ENCODE measurements around the gene CYP26C1.
A peak's percentile ranks its signal among the peaks of the same experiment; 100 is the strongest.
"Not testable (repeated sequence)": the region's sequence is repeated elsewhere in the genome, so short reads cannot be mapped to it uniquely, and the experiment has no call there.

CYP26C1 gene

DNA sequence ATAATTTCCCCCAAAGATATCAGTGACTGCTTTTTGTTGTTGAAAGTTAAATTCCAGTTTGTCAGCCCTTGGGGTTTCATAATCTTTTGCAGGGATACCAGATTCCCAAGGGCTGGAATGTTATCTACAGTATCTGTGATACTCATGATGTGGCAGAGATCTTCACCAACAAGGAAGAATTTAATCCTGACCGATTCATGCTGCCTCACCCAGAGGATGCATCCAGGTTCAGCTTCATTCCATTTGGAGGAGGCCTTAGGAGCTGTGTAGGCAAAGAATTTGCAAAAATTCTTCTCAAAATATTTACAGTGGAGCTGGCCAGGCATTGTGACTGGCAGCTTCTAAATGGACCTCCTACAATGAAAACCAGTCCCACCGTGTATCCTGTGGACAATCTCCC, 16.3 kb downstream of the CYP26C1 start:
- no peak for DNase-seq (ENCODE audit: low read depth in 1 of 2, low spot score in 1 of 2)

GRCh38 chr10:93077860-93078337, 17.3 kb downstream of the CYP26C1 start:
- DNase-seq (ENCODE audit: low read depth in 1 of 2, low spot score in 1 of 2) = no peak

DNA sequence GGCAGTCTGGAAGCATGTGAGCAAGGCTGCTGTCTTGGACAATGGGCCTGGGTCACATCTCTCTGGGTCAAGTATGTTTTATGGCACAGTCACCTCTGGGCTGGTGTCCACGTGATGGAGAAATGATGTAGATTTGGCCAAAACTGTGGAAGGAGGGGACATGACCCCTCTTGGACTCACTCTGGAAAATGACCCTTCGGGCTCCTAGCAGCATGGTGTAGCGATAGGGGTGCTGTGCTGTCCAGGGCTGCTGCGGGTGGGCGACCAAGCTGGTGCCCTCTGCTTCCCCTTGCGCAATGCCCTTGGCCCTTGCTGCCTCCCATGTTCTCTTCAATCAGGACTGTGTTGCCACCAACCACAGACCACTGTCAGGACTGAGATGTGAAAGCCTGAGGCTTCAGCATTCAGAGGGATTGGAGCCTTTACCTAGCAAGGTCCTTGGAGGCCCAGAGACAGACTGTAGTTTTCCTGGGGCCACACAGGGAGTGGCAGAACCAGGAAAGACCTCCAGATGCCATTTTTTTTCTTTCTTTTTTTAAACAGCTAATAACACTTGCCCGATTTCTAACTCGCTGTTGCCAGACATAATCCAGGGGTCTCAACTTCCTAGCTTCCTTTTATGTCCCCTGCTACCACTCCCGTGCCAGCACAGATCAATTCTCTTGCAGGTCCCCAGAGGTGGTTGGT, 19.2 kb downstream of the CYP26C1 start:
- DNase-seq (ENCODE audit: low read depth in 1 of 2, low spot score in 1 of 2) = no peak

- peak in 1 of 2 donors; percentile 33 for DNase-seq (ENCODE audit: low read depth in 1 of 2, low spot score in 1 of 2)
These were observed 19.9 kb downstream of the CYP26C1 start for GRCh38 chr10:93080350-93081046.

- no peak for DNase-seq (ENCODE audit: low read depth in 1 of 2, low spot score in 1 of 2)
These were observed 20.7 kb downstream of the CYP26C1 start for GRCh38 chr10:93081318-93081717.

DNA sequence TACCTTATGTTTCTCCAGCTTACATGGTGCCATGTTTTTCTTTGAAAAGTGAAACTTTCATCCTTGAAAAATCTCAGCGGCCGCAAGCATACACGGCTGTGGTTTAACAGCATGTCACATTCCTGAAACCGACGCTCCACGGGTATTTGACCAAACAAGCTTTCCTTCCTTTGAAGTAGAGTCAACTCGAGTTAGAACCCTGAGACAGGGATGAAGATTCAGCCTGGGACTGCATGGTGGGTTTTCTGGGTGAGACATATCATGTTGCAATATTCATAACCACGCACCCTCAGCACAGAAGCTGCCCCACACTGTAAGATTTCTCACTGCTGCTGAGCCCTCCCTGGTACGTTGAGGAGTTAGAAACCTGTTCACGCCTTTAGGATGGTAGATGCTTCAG, 21.2 kb downstream of the CYP26C1 start:
- no peak for DNase-seq (ENCODE audit: low read depth in 1 of 2, low spot score in 1 of 2)

DNA sequence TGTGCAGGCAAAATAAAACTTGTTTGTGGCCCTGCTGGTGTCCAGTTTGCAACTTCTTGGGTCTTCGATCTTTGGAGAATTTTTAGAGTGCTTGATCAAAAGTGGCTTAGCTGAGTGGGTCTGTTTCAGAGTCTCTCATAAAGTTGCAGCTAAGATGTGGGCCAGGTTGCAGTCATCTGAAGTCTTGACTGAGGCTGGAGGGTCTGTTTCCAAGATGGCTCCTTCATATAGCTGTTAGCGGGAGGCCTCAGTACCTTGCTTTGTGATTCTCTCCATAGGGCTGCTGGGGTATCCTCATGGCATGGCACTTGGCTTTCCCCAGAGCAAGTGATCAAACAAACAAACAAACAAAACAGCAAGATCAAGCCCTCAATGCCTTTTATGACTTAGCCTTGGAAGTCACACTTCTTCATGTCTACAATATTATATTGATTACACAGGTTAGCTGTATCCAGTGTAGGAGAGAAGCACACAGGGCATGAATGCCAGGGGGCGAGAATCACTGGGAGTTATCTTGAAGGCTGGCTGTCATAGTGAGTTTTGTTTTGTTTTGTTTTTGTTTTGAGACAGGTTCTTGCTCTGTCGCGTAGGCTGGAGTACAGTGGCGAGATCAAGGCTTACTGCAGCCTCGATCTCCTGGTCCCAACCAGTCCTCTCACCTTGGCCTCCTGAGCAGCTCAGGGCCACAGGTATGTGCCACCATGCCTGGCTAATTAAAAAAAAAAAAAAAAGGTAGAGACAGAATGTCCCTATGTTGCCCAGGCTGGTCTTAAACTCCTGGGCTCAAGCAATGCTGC, 23.3 kb downstream of the CYP26C1 start:
- no peak for DNase-seq (ENCODE audit: low read depth in 1 of 2, low spot score in 1 of 2)

DNA sequence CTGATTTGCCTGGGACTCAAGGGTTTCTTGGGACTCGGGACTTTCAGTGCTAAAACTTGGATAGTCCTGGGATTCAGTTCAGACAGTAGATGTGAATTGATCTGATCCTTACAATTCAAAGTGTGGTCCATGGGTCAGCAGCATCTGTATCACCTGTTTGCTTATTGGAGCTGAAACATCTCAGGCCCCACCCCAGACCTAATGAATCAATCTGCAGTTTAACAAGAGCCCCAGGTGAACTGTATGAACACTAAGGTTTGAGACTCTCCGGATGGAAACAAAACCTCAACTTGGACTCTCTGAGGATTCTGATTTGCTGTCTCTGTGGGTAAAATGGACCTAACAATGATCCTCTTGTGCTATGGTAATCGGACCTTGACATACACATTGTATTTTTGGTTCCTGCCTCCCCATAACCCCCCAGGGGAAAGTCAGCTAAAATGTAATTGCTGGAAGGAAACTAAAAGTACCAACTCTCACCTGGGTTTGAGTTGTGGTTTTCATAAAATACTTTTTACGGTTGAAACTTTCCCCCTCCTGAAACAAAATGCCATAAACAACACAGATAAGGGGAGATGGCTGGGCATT, 24.8 kb downstream of the CYP26C1 start:
- no peak for DNase-seq (ENCODE audit: low read depth in 1 of 2, low spot score in 1 of 2)

DNA sequence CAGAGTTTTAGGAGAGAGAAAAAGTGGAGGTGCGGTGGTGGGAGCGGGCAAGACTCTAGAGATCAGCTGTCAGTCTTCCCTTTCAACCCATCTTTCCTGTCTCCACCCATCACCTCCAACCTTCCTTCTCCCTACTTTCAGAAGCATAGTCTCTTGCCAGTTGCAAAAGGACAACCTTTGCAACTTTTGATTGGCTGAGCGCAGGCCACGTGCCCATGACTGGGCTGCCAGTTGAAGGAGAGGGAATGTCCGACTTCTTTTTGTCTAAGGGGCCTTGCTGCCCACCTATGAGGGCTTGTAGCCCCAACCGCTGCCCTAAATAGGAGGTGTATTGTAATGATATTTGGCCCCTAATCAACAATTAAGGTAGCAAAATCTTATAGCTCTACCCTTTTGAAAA, 25.7 kb downstream of the CYP26C1 start:
- DNase-seq (ENCODE audit: low read depth in 1 of 2, low spot score in 1 of 2) = no peak

DNA sequence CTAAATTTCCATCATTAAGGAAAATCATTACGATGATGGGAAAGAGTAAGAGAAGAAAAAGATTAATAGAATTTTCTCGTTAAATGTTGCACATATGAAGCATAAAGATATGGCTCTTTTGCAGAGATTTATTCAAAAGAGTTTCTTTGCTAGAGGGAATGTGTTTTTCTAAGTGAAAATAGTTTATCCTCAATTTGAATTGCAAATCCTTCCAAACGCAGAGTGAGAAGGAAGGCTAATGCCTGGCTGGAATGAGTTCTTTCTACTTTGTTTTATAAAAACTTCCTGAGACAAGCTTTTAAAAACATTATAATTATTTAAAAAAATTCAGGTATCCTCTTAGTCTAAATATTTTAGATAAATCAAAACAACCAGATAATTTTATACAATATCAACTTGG, 27.2 kb downstream of the CYP26C1 start:
- DNase-seq (ENCODE audit: low read depth in 1 of 2, low spot score in 1 of 2) = no peak

DNA sequence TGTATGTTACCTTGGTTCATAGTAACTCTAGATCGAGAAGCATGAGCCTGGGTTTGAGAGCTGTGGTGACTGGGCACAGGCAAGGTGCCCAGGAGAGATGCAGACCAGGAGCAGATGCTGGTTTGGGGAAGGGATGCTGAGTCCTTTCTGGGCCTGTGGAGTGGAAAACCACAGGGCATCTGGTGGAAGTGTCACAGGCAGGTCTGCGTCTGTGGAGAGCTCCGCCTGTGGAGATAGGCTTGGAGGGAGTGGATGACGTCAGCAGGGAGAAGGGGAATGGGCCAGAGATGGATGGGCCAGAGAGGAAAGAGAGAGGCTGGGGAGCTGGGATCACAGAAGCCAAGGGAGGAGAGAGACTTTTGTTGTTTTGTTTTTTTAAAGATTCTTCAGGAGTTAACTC, 27.9 kb downstream of the CYP26C1 start:
- DNase-seq (ENCODE audit: low read depth in 1 of 2, low spot score in 1 of 2) = no peak

DNA sequence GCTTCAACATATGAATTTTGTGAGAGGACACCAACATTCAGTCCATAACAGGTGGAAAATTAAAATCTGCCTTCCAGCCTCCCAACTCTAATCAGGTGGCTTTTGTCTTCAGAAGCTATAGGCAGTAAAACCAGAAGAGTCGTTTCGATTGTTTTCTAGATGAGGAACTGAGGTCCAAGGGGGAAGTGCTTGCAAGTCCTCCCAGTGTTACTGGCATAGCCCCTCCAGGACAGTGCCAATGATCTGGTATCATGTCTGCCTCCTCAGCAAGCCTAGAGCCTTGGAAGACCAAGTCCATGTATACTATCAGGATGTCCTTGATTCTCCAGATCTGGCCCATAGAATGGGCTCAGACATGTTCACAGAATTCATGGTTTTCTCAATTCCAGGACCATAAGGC, 30.0 kb downstream of the CYP26C1 start:
- DNase-seq (ENCODE audit: low read depth in 1 of 2, low spot score in 1 of 2) = no peak

DNA sequence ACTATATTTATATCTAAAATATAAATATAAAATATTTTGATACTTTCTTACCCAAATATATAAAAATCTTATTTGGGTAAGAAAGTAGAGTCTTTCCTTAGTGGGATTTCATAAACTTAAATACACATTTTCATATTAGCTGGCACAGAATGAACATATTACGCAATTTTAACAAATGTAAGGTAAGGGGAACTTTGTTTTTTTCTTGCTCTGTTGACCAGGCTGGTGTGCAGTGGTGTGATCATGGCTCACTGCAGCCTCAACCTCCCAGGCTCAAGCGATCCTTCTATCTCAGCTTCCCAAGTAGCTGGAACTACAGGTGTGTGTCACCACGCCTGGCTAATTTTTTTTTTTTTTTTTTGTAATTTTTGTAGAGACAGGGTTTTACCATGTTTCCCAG, 31.4 kb downstream of the CYP26C1 start:
- no peak for DNase-seq (ENCODE audit: low read depth in 1 of 2, low spot score in 1 of 2)

DNA sequence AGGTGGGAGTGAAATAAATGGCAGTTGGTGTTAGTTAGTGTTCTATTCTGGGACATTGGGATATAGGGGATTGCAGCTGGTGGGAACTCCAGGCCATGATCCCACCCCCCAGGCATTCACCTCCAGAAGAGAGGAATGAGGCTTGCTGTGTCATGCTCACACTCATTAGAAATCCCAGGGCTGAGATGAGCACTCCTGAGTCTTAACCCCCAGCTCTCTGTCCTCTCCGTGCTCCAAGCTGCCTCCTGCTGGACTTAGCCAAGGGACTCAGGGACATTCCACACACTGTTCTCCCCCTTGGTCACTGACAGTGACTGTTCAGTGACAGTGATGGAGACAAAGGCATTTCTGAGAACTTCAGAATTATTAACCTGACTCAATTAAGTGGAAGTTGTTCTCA, 34.6 kb downstream of the CYP26C1 start:
- DNase-seq (ENCODE audit: low read depth in 1 of 2, low spot score in 1 of 2) = no peak

DNA sequence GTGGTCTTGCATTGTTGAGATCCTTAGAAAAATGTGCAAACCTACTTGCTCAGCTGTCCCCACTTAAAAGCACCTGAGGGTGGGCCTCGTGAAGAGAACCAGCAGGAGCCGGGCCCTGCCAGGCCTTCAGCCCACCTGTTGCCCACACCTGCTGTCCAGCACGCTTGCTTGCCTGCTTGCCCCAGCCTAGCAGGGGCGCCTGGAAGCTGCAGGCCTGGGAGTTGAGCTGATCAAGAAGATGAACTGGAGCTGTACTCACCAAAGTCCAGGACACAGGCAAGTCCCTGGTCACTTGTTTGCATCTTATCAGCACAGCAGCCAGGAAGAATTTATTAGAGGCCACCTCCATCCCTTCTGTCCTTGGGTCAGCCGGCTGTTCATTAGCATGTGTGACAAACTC, 36.3 kb downstream of the CYP26C1 start:
- DNase-seq (ENCODE audit: low read depth in 1 of 2, low spot score in 1 of 2) = no peak

GRCh38 chr10:93097386-93097785, 36.8 kb downstream of the CYP26C1 start:
- no peak for DNase-seq (ENCODE audit: low read depth in 1 of 2, low spot score in 1 of 2)

- DNase-seq (ENCODE audit: low read depth in 1 of 2, low spot score in 1 of 2) = no peak
These were observed 38.2 kb downstream of the CYP26C1 start for GRCh38 chr10:93098816-93099215.

DNA sequence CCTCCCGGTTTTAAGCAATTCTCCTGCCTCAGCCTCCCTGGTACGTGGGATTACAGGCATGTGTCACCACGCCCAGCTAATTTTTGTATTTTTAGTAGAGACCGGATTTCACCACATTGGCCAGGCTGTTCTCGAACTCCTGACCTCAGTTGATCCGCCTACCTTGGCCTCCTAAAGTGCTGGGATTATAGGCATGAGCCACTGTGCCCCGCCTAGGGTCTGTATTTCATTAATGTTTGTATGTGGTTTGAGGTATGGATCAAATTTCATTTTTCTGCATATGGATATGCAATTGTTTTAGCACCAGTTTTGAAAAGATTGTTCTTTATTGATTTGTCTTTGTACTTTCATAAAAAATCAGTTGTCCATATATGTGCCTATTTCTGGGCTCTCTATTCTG, 39.1 kb downstream of the CYP26C1 start:
- DNase-seq (ENCODE audit: low read depth in 1 of 2, low spot score in 1 of 2) = no peak

GRCh38 chr10:93101148-93101547, 40.5 kb downstream of the CYP26C1 start:
- DNase-seq (ENCODE audit: low read depth in 1 of 2, low spot score in 1 of 2) = not testable (repeated sequence)

GRCh38 chr10:93103953-93104352, 43.4 kb downstream of the CYP26C1 start:
- DNase-seq (ENCODE audit: low read depth in 1 of 2, low spot score in 1 of 2) = no peak

DNA sequence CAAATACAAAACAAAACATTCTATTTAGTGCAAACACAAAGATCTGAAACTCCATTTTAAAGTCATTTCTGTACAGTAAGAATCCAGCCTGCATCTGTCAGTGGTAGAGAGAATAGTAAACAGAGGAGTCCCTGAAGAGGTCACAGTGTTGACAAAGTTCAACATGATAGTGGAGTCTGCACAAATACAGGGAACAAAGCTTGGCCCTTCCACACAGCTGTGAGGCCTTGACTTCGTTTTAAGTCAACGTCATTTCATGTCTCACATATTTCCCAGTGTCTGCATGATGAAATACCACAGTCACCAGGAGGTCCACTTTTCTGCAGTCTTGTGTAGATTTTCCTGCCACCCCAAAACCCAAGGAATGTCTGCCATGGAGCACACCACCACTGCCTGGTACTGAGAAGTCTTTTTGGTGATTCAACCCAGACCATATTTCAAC, 46.1 kb downstream of the CYP26C1 start:
- no peak for DNase-seq (ENCODE audit: low read depth in 1 of 2, low spot score in 1 of 2)

Measured in activated CD4-positive, alpha-beta T cell treated with anti-CD3 and anti-CD28 coated beads, Interleukin-2, amount 50 U/mL, for 24 hours (primary cell).